Duodenal mucosa (tissue), 2 donors: ENCODE results near the gene BTBD9.

Experiments
- H3K27ac ChIP-seq: one replicate; pipeline ENCODE4 v1.7.0; 2013; ENCODE audit warnings: low read depth, low read length
- H3K27me3 ChIP-seq, 2 donors: one replicate each; pipeline ENCODE4 v1.7.0; 2013; ENCODE audit warnings: low read length in 2 of 2, control low read depth in 1 of 2; ENCODE audit not compliant: insufficient read depth in 2 of 2, control insufficient read depth in 1 of 2
- H3K36me3 ChIP-seq, 2 donors: one replicate each; pipeline ENCODE4 v1.7.0; 2013; ENCODE audit warnings: low read length in 2 of 2, control low read depth in 1 of 2; ENCODE audit not compliant: insufficient read depth in 2 of 2, control insufficient read depth in 1 of 2
- H3K4me1 ChIP-seq, 2 donors: one replicate each; pipeline ENCODE4 v1.7.0; 2013; ENCODE audit warnings: low read length in 2 of 2, control low read depth in 1 of 2; ENCODE audit not compliant: insufficient read depth in 2 of 2, control insufficient read depth in 1 of 2
- H3K4me3 ChIP-seq, 2 donors: one replicate each; pipeline ENCODE4 v1.7.0; 2013; ENCODE audit warnings: low read length in 2 of 2, low read depth in 1 of 2
- H3K9ac ChIP-seq, 2 donors: one replicate each; pipeline ENCODE4 v1.7.0; 2013; ENCODE audit warnings: low read length in 2 of 2, low read depth in 1 of 2
- H3K9me3 ChIP-seq, 2 donors: one replicate each; pipeline ENCODE4 v1.7.0; 2013; ENCODE audit warnings: low read length in 2 of 2, control low read depth in 1 of 2; ENCODE audit not compliant: control insufficient read depth in 1 of 2

BTBD9 gene

DNA sequence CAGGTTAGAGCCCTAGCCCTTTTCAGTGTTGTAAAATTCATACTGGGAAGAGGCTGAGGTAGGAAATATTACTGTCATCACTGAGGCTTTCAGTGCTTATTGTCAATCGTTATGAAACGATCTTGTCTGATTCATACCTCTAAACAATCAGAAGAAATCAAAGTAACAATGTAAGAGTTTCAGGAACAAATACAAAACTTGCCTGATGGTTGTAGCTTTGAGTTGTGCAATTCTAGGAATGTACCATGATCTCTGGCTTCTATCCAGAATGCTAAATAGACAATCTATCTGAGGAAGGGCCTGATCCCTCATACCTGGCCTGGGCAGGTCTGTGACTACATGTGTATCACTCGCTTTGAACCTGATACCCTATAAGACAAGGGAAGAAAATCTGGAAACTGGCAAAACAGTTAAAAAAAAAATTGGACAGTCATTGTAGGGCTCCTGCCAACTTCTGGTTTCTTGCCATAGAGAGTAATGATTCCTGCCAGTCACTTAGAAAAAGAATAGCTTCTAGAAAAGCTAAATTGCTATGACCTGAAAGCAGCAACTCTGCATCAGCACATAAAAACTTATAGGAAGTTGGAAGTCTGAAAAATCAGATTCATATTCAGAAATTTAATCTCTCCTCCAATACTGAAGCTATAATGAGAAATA is 234.7 kb downstream of the BTBD9 start:
- Histone ChIP-seq H3K4me3 (no peak overlapping the region), H3K9ac (no peak overlapping the region), H3K36me3 (no peaks in the 10 kb centered on the region), H3K4me1 (peaks cover 0 to 21% of the 10 kb centered on the region in 2 donors), H3K27ac (no peak overlapping the region), H3K9me3 (no peaks in the 10 kb centered on the region), H3K27me3 (no peaks in the 10 kb centered on the region)

DNA sequence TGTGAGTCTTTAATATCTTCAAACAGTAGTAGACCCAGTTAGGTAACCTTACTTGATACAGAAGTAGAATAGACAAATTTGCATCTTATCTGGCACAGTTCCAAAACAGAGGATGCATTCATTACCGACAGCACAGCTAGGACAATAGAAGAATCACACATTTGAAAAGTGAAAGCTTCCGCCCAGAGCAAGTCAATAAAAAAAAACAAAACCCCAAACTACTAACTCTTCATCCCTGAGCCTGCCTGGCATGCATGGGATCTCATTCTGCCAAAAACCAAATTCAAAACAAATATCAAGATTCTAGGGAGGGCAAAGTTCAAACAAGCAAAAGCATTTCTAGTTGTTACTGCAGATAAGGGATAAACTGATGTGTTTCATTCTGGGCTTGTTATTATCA is 235.4 kb downstream of the BTBD9 start:
- H3K27ac ChIP-seq, result no peak overlapping the region
- no peaks in the 10 kb centered on the region for H3K36me3 ChIP-seq
- peaks cover 0 to 23% of the 10 kb centered on the region in 2 donors for H3K4me1 ChIP-seq
- H3K9ac ChIP-seq, result no peak overlapping the region
- no peaks in the 10 kb centered on the region for H3K27me3 ChIP-seq
- no peak overlapping the region for H3K4me3 ChIP-seq
- no peaks in the 10 kb centered on the region for H3K9me3 ChIP-seq

DNA sequence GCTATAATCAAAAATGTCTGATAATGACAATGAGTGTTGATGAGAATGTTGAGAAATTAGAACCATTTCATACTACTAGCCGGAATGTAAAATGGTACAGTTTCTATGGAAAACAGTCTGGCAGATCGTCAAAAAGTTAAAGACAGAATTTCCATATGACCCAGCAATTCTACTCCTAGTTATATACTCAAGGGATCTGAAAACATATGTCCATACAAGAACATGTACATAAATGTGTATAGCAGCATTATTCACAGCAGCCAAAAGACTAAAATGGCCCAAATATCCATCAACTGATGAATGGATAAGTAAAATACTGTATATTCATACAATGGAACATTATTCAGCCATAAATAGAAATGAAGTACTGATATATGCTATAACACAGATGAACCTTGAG is 236.2 kb downstream of the BTBD9 start:
- H3K27me3 ChIP-seq, result no peaks in the 10 kb centered on the region
- no peak overlapping the region for H3K27ac ChIP-seq
- H3K9me3 ChIP-seq, result no peaks in the 10 kb centered on the region
- H3K9ac ChIP-seq, result no peak overlapping the region
- peaks cover 0 to 23% of the 10 kb centered on the region in 2 donors for H3K4me1 ChIP-seq
- no peak overlapping the region for H3K4me3 ChIP-seq
- no peaks in the 10 kb centered on the region for H3K36me3 ChIP-seq

DNA sequence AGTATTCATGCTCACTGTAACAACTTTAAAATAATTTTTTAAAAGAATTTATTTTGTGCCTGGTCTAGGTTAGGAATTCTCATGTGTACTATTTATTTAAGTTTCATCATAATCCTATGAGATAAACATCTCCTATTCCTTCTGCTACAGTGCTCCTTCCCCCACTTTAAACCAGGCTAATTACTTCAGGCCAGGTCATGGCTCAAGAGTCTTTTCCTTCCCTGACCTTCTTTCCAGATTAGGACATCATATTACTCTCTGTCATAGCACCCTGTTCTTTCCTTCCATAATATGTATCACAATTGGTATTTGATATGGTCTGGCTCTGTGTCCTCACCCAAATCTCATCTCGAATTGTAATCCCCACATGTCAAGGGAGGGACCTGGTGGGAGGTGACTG is 239.0 kb downstream of the BTBD9 start:
- H3K4me1 ChIP-seq, result peaks cover 0 to 20% of the 10 kb centered on the region in 2 donors
- H3K27me3 ChIP-seq, result no peaks in the 10 kb centered on the region
- H3K27ac ChIP-seq, result no peak overlapping the region
- H3K36me3 ChIP-seq, result no peaks in the 10 kb centered on the region
- H3K4me3 ChIP-seq, result no peak overlapping the region
- no peaks in the 10 kb centered on the region for H3K9me3 ChIP-seq
- H3K9ac ChIP-seq, result no peak overlapping the region

DNA sequence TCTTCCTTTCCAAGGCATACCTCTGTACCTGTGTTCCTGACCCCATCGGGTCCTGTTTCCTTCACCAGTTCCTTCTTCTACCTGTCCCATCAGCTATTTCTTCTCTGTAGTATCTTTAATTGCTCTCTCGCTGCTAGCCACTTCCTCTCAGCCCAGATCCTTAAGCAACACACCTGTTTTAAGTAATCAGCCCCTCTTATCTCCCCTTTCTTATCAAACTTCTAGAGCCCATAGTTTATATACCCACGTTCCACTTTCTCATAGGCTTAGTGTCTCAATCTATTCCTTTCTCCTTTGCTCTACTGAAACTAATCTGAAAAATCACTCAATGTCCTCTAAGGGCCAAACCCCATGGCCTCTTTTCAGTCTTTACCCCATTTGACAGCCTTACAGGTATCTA is 239.6 kb downstream of the BTBD9 start:
- Histone ChIP-seq H3K4me3 (no peak overlapping the region), H3K9me3 (no peaks in the 10 kb centered on the region), H3K9ac (no peak overlapping the region), H3K27me3 (no peaks in the 10 kb centered on the region), H3K27ac (no peak overlapping the region), H3K4me1 (peaks cover 0 to 16% of the 10 kb centered on the region in 2 donors), H3K36me3 (no peaks in the 10 kb centered on the region)

DNA sequence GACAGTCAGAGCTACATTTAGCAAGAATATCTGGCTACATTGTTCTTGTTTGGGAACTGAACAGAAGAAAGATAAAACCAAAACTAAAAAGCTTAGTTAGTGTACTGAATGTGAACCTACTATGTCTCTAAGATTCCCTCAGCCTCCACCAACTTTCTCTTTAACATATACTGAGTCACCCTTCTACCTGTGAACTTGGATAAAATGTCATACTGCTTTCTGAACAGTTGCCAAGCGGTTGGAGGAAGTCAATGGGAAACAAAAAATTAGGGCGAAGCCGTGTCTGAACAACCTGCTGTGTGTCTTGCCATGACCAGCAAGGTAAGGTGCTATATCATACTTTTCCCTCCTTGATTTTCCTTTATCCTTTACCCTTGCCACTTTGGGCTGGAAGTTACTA is 243.5 kb downstream of the BTBD9 start:
- Histone ChIP-seq H3K9ac (no peak overlapping the region), H3K4me3 (no peak overlapping the region), H3K4me1 (peaks cover 0 to 6% of the 10 kb centered on the region in 2 donors), H3K27ac (no peak overlapping the region), H3K27me3 (no peaks in the 10 kb centered on the region), H3K9me3 (no peaks in the 10 kb centered on the region), H3K36me3 (no peaks in the 10 kb centered on the region)

DNA sequence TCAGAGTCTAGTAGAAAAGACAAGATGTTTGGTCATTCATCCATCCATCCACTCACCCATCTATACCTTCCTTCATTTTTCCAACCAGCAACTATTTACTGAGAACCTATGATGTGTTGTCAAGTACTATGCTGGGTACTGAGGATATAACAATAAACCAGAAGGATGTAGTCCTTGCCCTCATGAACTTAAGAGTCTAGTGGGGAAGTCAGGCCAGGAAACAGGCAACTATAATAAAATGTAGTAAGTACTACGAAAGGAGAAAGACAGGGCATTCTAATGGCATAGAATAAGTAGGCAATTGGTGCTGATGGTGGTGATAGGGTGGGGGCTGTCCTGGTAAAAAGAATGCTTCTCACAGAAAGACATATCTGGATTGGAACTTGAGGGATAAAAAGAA is 245.7 kb downstream of the BTBD9 start:
- no peaks in the 10 kb centered on the region for H3K9me3 ChIP-seq

DNA sequence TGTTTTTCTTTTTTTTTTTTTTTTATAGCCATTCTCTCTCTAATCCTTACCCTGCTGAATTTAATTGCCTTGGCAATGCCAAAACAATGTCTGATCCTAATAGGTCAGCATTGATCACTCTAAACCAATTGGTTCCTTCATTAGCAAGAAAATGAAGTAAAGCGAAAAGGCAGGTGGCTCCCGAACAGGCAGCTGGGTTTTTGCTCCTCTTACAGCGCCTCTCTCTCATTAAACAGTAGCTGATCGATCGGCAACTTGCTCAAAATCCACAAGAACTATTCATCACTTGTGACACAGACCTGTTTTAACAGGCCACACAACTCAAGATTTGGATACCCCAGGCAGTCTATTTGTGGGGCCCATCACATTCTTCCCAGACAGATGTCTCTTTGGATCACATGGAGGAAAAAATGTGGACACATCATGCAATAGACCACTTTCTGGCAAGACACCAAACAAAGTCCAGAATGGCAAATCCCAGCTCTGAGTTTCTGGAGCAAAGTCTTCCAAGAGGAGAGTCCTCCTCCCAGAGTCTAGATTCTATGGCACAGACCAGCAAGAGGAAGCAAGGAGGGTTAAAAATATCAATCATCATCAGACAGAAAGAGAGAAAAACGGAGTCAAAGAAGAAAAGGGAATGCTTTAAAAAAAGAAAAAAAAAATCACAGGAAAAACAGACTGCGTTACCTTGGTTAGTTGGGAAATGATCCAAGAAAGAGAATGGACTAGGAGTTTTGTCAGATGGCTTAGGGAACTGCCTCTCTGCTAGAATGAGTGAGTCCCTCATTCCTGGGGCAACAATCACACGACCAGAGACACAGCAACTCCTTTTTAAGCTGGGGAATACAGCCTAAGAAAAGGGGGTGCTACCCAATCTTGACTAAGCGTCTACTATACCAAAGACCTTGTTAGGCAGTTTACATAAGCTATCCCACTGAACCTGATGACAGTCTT is 247.8 kb downstream of the BTBD9 start:
- H3K4me1 ChIP-seq, result no peaks in the 10 kb centered on the region
- no peaks in the 10 kb centered on the region for H3K27me3 ChIP-seq
- no peak overlapping the region for H3K9ac ChIP-seq
- H3K9me3 ChIP-seq, result no peaks in the 10 kb centered on the region
- no peak overlapping the region for H3K4me3 ChIP-seq
- H3K36me3 ChIP-seq, result no peaks in the 10 kb centered on the region
- no peak overlapping the region for H3K27ac ChIP-seq

More for the DNA sequence above, 245.7 kb downstream of the BTBD9 start:
- Histone ChIP-seq H3K4me1 (no peaks in the 10 kb centered on the region), H3K27me3 (no peaks in the 10 kb centered on the region), H3K9ac (no peak overlapping the region), H3K27ac (no peak overlapping the region), H3K36me3 (no peaks in the 10 kb centered on the region), H3K4me3 (no peak overlapping the region)

DNA sequence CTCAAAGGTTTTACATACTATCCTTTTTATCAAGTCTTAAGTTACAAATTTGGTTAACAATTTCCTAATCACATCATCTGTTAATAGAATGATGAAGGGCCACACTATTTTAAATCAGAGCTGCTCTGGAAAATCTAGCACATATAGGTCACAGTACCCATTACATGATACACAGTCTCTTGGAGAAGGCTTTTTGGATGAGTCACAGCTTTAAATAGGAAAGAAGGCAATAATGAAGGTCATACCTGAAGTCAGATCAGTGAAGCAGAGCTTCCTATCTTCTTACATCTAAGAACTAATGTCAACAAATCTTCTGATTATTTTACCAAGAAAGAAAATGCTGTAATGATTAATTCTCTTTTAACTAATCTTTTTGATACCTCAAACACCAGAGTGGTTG is 248.5 kb downstream of the BTBD9 start:
- Histone ChIP-seq H3K4me1 (no peaks in the 10 kb centered on the region), H3K27ac (no peak overlapping the region), H3K27me3 (no peaks in the 10 kb centered on the region), H3K9ac (no peak overlapping the region), H3K4me3 (no peak overlapping the region), H3K9me3 (no peaks in the 10 kb centered on the region), H3K36me3 (no peaks in the 10 kb centered on the region)

DNA sequence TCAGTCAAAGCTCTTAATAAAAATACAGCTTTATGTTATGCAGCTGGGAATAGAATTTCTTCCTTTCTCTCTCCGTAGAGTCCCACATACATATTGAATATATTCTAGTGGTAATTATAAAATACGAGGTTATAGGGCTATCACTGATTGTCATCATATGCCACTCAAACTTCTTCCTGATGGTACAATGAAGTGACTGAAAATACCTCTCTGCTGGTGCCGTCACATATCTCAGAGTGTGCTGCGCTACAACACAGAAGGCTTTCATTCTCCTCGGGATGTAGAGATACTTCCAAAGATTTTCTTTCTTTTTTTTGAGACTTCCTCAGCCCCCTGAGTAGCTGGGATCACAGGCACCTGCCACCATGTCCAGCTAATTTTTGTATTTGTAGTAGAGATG is 249.9 kb downstream of the BTBD9 start:
- Histone ChIP-seq H3K9me3 (no peaks in the 10 kb centered on the region), H3K4me1 (no peaks in the 10 kb centered on the region), H3K27ac (no peak overlapping the region), H3K9ac (no peak overlapping the region), H3K27me3 (no peaks in the 10 kb centered on the region), H3K4me3 (no peak overlapping the region), H3K36me3 (no peaks in the 10 kb centered on the region)
